Progenitor cell of endocrine pancreas (in vitro differentiated cells): ENCODE data around the gene DEFB129. TPM values are rescaled to one million over a fixed set of nuclear protein-coding genes. Genes with fewer than 3 reads are reported as not detected.
"Not testable (repeated sequence)": the region's sequence is repeated elsewhere in the genome, so short reads cannot be mapped to it uniquely, and the experiment has no call there.

Source experiments
- DNase-seq: peaks from one replicate; pipeline ENCODE4 v3.0.0; 2021; ENCODE audit warnings: low spot score; ENCODE audit not compliant: unreplicated experiment
- H3K27ac Mint-ChIP-seq: 2 replicates; pipeline ENCODE4 v1.8.0; 2021; ENCODE audit warnings: mild to moderate bottlenecking, moderate library complexity, mixed read lengths
- H3K27me3 Mint-ChIP-seq: 2 replicates; pipeline ENCODE4 v1.8.0; 2021; ENCODE audit warnings: mixed read lengths
- H3K36me3 Mint-ChIP-seq: 2 replicates; pipeline ENCODE4 v1.8.0; 2022; ENCODE audit warnings: mixed read lengths; ENCODE audit not compliant: insufficient read depth
- H3K4me1 Mint-ChIP-seq: 2 replicates; pipeline ENCODE4 v1.8.0; 2021; ENCODE audit warnings: low read depth, mixed read lengths
- H3K4me3 Mint-ChIP-seq: 2 replicates; pipeline ENCODE4 v1.8.0; 2021; ENCODE audit warnings: low read depth, mild to moderate bottlenecking, moderate library complexity, mixed read lengths
- H3K9me3 Mint-ChIP-seq: 2 replicates; pipeline ENCODE4 v1.8.0; 2021; ENCODE audit warnings: low read depth, mixed read lengths
- total RNA-seq: library from RNA; stranded (reverse); gene quantifications from 2 replicates; pipeline ENCODE4 v1.2.1, GENCODE V29; 2021
- TF ChIP-seq, protein P1 (sequence below): fragments of 200-600 bp; sonication (generic); IDR thresholded peaks from one replicate; pipeline ENCODE4 v1.5.0; 2021; ENCODE audit warnings: antibody characterized with exemption, mild to moderate bottlenecking; ENCODE audit not compliant: unreplicated experiment

The DEFB129 gene
- total RNA-seq, 1 donor from 2014 or later = not detected

DNA sequence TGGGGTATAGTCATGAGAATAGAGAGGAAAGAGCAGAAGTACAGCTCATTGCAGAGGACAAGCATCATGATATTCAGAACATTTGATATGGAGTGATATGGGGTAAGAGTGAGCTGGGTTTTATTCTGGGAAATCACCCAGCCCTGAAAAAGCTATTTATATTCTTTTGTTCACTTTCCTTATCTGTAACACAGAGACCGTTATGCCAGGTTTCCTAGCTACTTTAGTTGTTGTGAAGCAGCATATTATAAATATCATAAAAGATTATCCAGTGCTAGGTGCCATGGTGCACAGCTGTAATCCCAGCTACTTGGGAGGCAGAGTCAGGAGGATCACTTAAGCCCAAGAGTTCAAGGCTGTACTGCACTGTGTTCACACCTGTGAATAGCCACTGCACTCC, 9.8 kb upstream of the DEFB129 start:
- no peaks in the 10 kb centered on the region for H3K4me1 Mint-ChIP-seq
- no peaks in the 10 kb centered on the region for H3K9me3 Mint-ChIP-seq
- no peaks in the 10 kb centered on the region for H3K36me3 Mint-ChIP-seq
- TF ChIP-seq, protein P1, sequence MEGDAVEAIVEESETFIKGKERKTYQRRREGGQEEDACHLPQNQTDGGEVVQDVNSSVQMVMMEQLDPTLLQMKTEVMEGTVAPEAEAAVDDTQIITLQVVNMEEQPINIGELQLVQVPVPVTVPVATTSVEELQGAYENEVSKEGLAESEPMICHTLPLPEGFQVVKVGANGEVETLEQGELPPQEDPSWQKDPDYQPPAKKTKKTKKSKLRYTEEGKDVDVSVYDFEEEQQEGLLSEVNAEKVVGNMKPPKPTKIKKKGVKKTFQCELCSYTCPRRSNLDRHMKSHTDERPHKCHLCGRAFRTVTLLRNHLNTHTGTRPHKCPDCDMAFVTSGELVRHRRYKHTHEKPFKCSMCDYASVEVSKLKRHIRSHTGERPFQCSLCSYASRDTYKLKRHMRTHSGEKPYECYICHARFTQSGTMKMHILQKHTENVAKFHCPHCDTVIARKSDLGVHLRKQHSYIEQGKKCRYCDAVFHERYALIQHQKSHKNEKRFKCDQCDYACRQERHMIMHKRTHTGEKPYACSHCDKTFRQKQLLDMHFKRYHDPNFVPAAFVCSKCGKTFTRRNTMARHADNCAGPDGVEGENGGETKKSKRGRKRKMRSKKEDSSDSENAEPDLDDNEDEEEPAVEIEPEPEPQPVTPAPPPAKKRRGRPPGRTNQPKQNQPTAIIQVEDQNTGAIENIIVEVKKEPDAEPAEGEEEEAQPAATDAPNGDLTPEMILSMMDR = no peak
- no peak for DNase-seq
- H3K27me3 Mint-ChIP-seq = peaks cover 54% of the 10 kb centered on the region
- no peak overlapping the region for H3K27ac Mint-ChIP-seq
- H3K4me3 Mint-ChIP-seq = no peak overlapping the region

DNA sequence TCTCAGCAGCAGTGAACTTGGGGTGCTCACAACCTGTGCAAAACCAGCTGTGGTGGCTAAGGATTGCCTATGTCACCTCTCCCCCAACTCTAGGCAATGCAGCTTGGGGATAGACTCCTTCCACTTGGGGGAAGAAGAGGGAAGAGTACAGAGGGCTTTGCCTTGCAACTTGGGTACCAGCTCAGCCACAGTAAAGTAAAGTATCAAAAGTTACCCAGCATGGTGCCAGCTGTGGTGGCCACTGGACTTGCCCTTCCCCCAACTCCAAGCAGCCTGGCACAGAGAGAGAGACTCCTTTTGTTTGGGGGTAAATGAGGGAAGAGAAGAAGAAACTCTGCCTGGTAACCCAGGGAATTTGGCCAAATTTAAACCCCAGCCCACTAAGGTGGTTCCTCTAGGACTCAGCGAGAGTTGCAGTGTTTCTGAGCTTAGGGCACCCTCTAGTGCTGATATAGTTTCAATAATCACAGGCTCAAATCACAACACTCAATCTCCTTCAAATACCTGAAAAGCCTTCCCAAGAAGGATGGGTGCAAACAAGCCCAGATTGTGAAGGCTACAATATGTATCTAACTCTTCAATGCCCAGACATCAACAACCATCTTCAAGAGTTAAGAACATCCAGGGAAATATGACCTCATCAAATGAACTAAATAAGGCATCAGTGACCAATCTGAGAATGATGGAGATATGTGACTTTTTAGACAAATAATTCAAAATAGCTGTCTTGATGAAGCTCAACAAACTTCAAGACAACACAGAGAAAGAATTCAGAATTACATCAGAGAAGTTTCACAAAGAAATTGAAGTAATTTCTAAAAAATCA, 7.6 kb upstream of the DEFB129 start:
- no peaks in the 10 kb centered on the region for H3K9me3 Mint-ChIP-seq

DNA sequence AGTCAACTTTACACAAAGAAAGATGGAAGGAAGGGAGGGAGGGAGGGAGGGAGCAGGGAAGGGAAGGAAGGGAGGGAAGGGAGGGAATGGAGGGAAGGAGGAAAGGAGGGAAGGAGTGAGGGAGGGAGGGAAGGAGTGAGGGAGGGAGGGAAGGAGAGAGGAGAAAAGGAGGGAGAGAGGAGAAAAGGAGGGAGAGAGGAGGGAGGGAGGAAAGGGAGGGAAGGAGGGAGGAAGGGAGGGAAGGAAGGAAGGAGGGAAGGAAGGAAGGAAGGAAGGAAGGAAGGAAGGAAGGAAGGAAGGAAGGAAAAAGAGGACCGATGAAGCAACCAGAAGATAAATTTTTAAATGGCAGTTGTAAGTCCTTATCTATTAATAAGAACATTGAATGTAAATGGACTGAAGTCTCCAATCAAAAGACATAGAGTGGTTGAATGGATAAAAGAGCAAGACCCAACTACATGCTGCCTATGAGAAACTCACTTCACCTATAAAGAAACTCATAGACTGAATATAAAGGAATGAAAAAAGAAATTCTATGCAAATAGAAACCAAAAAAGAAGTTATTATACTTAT, 5.7 kb upstream of the DEFB129 start:
- Mint-ChIP-seq H3K9me3 (no peaks in the 10 kb centered on the region), H3K27me3 (peaks cover 54% of the 10 kb centered on the region), H3K27ac (no peak overlapping the region), H3K36me3 (no peaks in the 10 kb centered on the region), H3K4me1 (no peaks in the 10 kb centered on the region), H3K4me3 (no peak overlapping the region)
- TF ChIP-seq, protein P1 = no peak
- no peak for DNase-seq

More for the DNA sequence above, 7.6 kb upstream of the DEFB129 start:
- H3K27me3 Mint-ChIP-seq = peaks cover 51% of the 10 kb centered on the region
- TF ChIP-seq, protein P1 = peak; percentile 56
- H3K36me3 Mint-ChIP-seq = no peaks in the 10 kb centered on the region
- DNase-seq = no peak
- no peak overlapping the region for H3K27ac Mint-ChIP-seq
- no peak overlapping the region for H3K4me3 Mint-ChIP-seq
- H3K4me1 Mint-ChIP-seq = no peaks in the 10 kb centered on the region

DNA sequence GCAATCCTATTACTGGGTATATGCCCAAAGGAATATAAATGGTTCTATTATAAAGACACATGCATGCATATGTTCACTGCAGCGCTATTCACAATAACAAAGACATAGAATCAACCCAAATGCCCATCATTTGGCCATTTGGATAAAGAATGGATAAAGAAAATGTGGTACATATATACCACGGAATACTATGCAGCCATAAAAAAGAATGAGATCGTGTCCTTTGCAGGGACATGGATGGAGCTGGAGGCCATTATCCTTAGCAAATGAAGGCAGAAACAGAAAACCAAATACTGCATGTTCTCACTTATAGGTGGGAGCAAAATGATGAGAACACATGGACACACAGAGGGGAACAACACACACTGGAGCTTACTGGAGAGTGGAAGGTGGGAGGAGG, 1.2 kb upstream of the DEFB129 start:
- H3K4me1 Mint-ChIP-seq, DNase-seq, H3K9me3 Mint-ChIP-seq, H3K4me3 Mint-ChIP-seq, H3K27ac Mint-ChIP-seq, H3K36me3 Mint-ChIP-seq: not testable (repeated sequence)
- peaks cover 42% of the 10 kb centered on the region for H3K27me3 Mint-ChIP-seq

DNA sequence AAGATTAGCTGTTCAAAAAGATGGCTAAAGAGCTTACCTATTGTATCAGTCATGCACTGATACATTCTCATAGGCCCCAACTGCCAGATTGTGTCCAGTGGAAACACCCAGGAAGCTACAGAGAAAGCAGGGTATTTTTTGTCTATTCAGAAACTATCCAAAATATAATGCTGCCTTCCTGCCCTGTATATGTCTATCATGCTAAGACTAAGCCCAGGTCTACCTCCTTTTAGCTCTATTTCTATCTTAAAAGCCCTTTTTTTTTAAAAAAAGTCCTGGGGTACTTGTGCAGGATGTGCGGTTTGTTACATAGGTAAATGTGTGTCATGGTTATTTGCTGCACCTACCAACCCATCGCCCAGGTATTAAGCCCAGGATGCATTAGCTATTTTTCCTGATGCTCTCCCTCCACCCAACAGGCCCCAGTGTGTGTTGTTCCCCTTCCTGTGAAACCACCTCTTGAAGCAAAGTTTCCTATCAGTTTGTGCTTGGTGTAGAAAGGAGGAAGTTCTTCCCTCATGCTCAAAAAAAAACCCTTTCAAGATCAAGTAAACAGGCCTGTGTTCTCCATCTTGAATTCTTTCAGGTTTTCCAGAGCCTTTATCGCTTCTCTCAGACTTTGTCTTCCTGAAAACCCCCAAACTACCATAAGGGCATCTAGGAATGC, 514 bp downstream of the DEFB129 start:
- Mint-ChIP-seq H3K4me1 (no peaks in the 10 kb centered on the region), H3K36me3 (no peaks in the 10 kb centered on the region), H3K27ac (no peak overlapping the region), H3K27me3 (peaks cover 29% of the 10 kb centered on the region), H3K9me3 (no peaks in the 10 kb centered on the region), H3K4me3 (no peak overlapping the region)
- DNase-seq = no peak
- TF ChIP-seq, protein P1 = no peak
